Brain pericyte (primary cell): ENCODE results near the gene EXOC3L1.

ENCODE experiments used
- DNase-seq: peaks from one replicate; pipeline ENCODE4 v3.0.0-alpha.2; 2012; ENCODE audit warnings: low read depth, low spot score

EXOC3L1 gene

GRCh38 chr16:67216612-67217490 lies 26.9 kb upstream of the EXOC3L1 start:
- no peak for DNase-seq

GRCh38 chr16:67215706-67216105 lies 25.8 kb upstream of the EXOC3L1 start:
- DNase-seq = no peak

GRCh38 chr16:67213197-67214019 lies 23.5 kb upstream of the EXOC3L1 start:
- DNase-seq = no peak

GRCh38 chr16:67212766-67213165 lies 22.8 kb upstream of the EXOC3L1 start:
- DNase-seq = no peak

GRCh38 chr16:67211674-67212073 lies 21.7 kb upstream of the EXOC3L1 start:
- DNase-seq = no peak

GRCh38 chr16:67210069-67210937 lies 20.4 kb upstream of the EXOC3L1 start:
- no peak for DNase-seq

- no peak for DNase-seq
These were observed 19.6 kb upstream of the EXOC3L1 start for GRCh38 chr16:67209565-67209964.

GRCh38 chr16:67208154-67208896 lies 18.4 kb upstream of the EXOC3L1 start:
- DNase-seq = no peak

GRCh38 chr16:67207249-67208091 lies 17.5 kb upstream of the EXOC3L1 start:
- DNase-seq = no peak

GRCh38 chr16:67206838-67207248 lies 16.9 kb upstream of the EXOC3L1 start:
- no peak for DNase-seq

GRCh38 chr16:67206129-67206837 lies 16.3 kb upstream of the EXOC3L1 start:
- no peak for DNase-seq

- no peak for DNase-seq
These were observed 14.1 kb upstream of the EXOC3L1 start for GRCh38 chr16:67204076-67204475.

GRCh38 chr16:67202956-67203493 lies 13.1 kb upstream of the EXOC3L1 start:
- no peak for DNase-seq

GRCh38 chr16:67202426-67202825 lies 12.5 kb upstream of the EXOC3L1 start:
- no peak for DNase-seq

GRCh38 chr16:67201411-67202345 lies 11.7 kb upstream of the EXOC3L1 start:
- no peak for DNase-seq

- no peak for DNase-seq
These were observed 10.6 kb upstream of the EXOC3L1 start for GRCh38 chr16:67200491-67200890.

GRCh38 chr16:67199808-67200198 lies 9.9 kb upstream of the EXOC3L1 start:
- no peak for DNase-seq
